T-helper 22 cell (primary cell): Measurements from ENCODE around the gene GGA2.
"Not testable (repeated sequence)": the region's sequence is repeated elsewhere in the genome, so short reads cannot be mapped to it uniquely, and the experiment has no call there.

Experiments
- DNase-seq: peaks from one replicate; pipeline ENCODE4 v3.0.0-alpha.2; 2020; ENCODE audit warnings: low read depth

GGA2 gene

GRCh38 chr16:23476289-23476688, 34.0 kb downstream of the GGA2 start:
- no peak for DNase-seq

- no peak for DNase-seq
These were observed 40.5 kb downstream of the GGA2 start for GRCh38 chr16:23469814-23470213.

GRCh38 chr16:23466162-23466885, 44.0 kb downstream of the GGA2 start:
- no peak for DNase-seq

GRCh38 chr16:23465179-23465578, 45.1 kb downstream of the GGA2 start:
- no peak for DNase-seq

- DNase-seq, result no peak
These were observed 46.1 kb downstream of the GGA2 start for GRCh38 chr16:23464196-23464595.

GRCh38 chr16:23462994-23463393, 47.3 kb downstream of the GGA2 start:
- DNase-seq, result not testable (repeated sequence)

- DNase-seq, result no peak
These were observed 56.8 kb downstream of the GGA2 start for GRCh38 chr16:23453338-23454052.

GRCh38 chr16:23452572-23453337, 57.5 kb downstream of the GGA2 start, which contains the start of gene COG7:
Gene COG7 (minus strand): TSS chr16:23453189. CDS start chr16:23452994, 195 bp downstream.
- peak; percentile 62 for DNase-seq

- no peak for DNase-seq
These were observed 58.1 kb downstream of the GGA2 start for GRCh38 chr16:23452221-23452571.

GRCh38 chr16:23448392-23448791, 61.9 kb downstream of the GGA2 start:
- no peak for DNase-seq

GRCh38 chr16:23437542-23437941, 72.8 kb downstream of the GGA2 start:
- not testable (repeated sequence) for DNase-seq

- DNase-seq, result no peak
These were observed 73.3 kb downstream of the GGA2 start for GRCh38 chr16:23436951-23437350.

- peak; percentile 26 for DNase-seq
These were observed 74.8 kb downstream of the GGA2 start for GRCh38 chr16:23435500-23435899.

GRCh38 chr16:23434380-23434779, 75.9 kb downstream of the GGA2 start:
- DNase-seq, result no peak

- DNase-seq, result no peak
These were observed 76.9 kb downstream of the GGA2 start for GRCh38 chr16:23433261-23433920.

- no peak for DNase-seq
These were observed 77.8 kb downstream of the GGA2 start for GRCh38 chr16:23432176-23433128.

- DNase-seq, result no peak
These were observed 81.9 kb downstream of the GGA2 start for GRCh38 chr16:23428351-23428750.

GRCh38 chr16:23424292-23424958, 85.9 kb downstream of the GGA2 start:
- no peak for DNase-seq

GRCh38 chr16:23423496-23424049, 86.7 kb downstream of the GGA2 start:
- DNase-seq, result no peak

GRCh38 chr16:23420011-23420410, 90.3 kb downstream of the GGA2 start:
- DNase-seq, result no peak
